HCT116 (cell line): ENCODE data around the gene LRRIQ3. TPM values are rescaled to one million over a fixed set of nuclear protein-coding genes. Genes with fewer than 3 reads are reported as not detected.

Source experiments
- ATAC-seq: fragments of 200-7000 bp; cut with Tn5 transposase; 2 replicates; pipeline ENCODE4 v1.9.1; 2020; ENCODE audit warnings: mild to moderate bottlenecking, moderate library complexity
- BruUV-seq: library from RNA; stranded (reverse); fragments of 400-500 nt; replicated peaks from 2 replicates; lab custom pipeline; 2021; lab: Mats Ljungman, UMichigan
- CTCF ChIA-PET: fragments of 300-600 bp; sonication (Branson Sonifier 250); formaldehyde crosslinking; loops from one replicate; lab custom pipeline; 2021; ENCODE audit warnings: antibody characterized with exemption; lab: Charles Lee
- POLR2A ChIA-PET: fragments of 300-600, 350-600 bp; sonication (Branson Sonifier 250); formaldehyde crosslinking; loops from one replicate; lab custom pipeline; 2021; ENCODE audit warnings: antibody characterized with exemption; lab: Charles Lee
- RAD21 ChIA-PET, 2 experiments: fragments of 300-600 bp; sonication (Branson Sonifier 250); formaldehyde crosslinking; loops; one replicate each; lab custom pipeline; 2023; ENCODE audit warnings: low total read pairs in 2 of 2; ENCODE audit not compliant: uncharacterized antibody in 2 of 2, unreplicated experiment in 2 of 2, low non-redundant PET in 1 of 2; lab: Charles Lee
- DNase-seq: peaks from one replicate; pipeline ENCODE4 v3.0.0-alpha.2; 2010; ENCODE audit warnings: low read depth, low spot score
- H2AFZ ChIP-seq: fragments of 200-600 bp; shearing (Covaris generic), sonication (generic); 2 replicates; pipeline ENCODE4 v1.6.1; 2017; ENCODE audit warnings: low read depth, mixed run types, mixed read lengths, antibody characterized with exemption, low read length; ENCODE audit not compliant: poor library complexity, severe bottlenecking
- H3K27ac ChIP-seq: 2 replicates; pipeline ENCODE4 v1.5.1; 2012; ENCODE audit warnings: low read depth, low read length
- H3K27me3 ChIP-seq: fragments of 200-600 bp; sonication (generic); 2 replicates; pipeline ENCODE4 v1.6.1; 2016; ENCODE audit warnings: mixed run types, low read length, mixed read lengths; ENCODE audit not compliant: insufficient read depth
- H3K36me3 ChIP-seq, 2 experiments: fragments of 200-500 bp in 1 of 2; fragments of 200-600 bp in 1 of 2; sonication (Bioruptor generic) in 1 of 2; sonication (generic) in 1 of 2; 2 replicates each; pipeline versions ENCODE4 v1.5.1 to v1.6.1; 2014 to 2016; ENCODE audit warnings: low read length in 2 of 2, inconsistent platforms in 1 of 2, mixed read lengths in 1 of 2, mixed run types in 1 of 2; ENCODE audit not compliant: insufficient read depth in 2 of 2, control insufficient read depth in 1 of 2
- H3K4me1 ChIP-seq, 2 experiments: fragments of 200-600 bp in 1 of 2; sonication (generic) in 1 of 2; 2 replicates each; pipeline versions ENCODE4 v1.5.1 to v1.6.1; 2012 to 2017; ENCODE audit warnings: low read length in 2 of 2, inconsistent platforms in 1 of 2, mild to moderate bottlenecking in 1 of 2, mixed read lengths in 1 of 2, mixed run types in 1 of 2, moderate library complexity in 1 of 2; ENCODE audit not compliant: insufficient read depth in 2 of 2, control insufficient read depth in 1 of 2
- H3K4me2 ChIP-seq: fragments of 200-600 bp; sonication (generic); 2 replicates; pipeline ENCODE4 v1.6.1; 2017; ENCODE audit warnings: mixed run types, low read length, mixed read lengths
- H3K4me3 ChIP-seq, 2 experiments: fragments of 200-600 bp in 1 of 2; sonication (generic) in 1 of 2; replicated peaks in 1 of 2; 2 replicates each; pipeline ENCODE4 v1.5.1; 2011 to 2016; ENCODE audit warnings: low read length in 2 of 2, control low read depth in 1 of 2, low read depth in 1 of 2, mild to moderate bottlenecking in 1 of 2, mixed read lengths in 1 of 2, mixed run types in 1 of 2
- H3K79me2 ChIP-seq: fragments of 200-600 bp; sonication (generic); 2 replicates; pipeline ENCODE4 v1.6.1; 2017; ENCODE audit warnings: mild to moderate bottlenecking, mixed run types, low read length, moderate library complexity, mixed read lengths; ENCODE audit not compliant: insufficient read depth
- H3K9ac ChIP-seq: fragments of 200-600 bp; sonication (generic); 2 replicates; pipeline ENCODE4 v1.6.1; 2016; ENCODE audit warnings: low read length, mixed read lengths
- H3K9me2 ChIP-seq: fragments of 200-600 bp; sonication (generic), shearing (Covaris generic); 2 replicates; pipeline ENCODE4 v1.6.1; 2017; ENCODE audit warnings: mixed run types, mild to moderate bottlenecking, moderate library complexity; ENCODE audit not compliant: insufficient read depth
- H3K9me3 ChIP-seq, 2 experiments: fragments of 200-500 bp in 1 of 2; fragments of 200-600 bp in 1 of 2; sonication (Bioruptor generic) in 1 of 2; sonication (generic) in 1 of 2; 2 replicates each; pipeline ENCODE4 v1.6.1; 2014 to 2017; ENCODE audit warnings: low read length in 2 of 2, mixed read lengths in 2 of 2, inconsistent platforms in 1 of 2, low read depth in 1 of 2, mild to moderate bottlenecking in 1 of 2, mixed run types in 1 of 2, moderate library complexity in 1 of 2; ENCODE audit not compliant: control insufficient read depth in 1 of 2, insufficient read depth in 1 of 2
- H4K20me1 ChIP-seq: fragments of 200-600 bp; sonication (generic), shearing (Covaris generic); 2 replicates; pipeline ENCODE4 v1.6.1; 2017; ENCODE audit warnings: mixed run types, mild to moderate bottlenecking, moderate library complexity; ENCODE audit not compliant: insufficient read depth
- ELF1 ChIP-seq: IDR thresholded peaks from 2 replicates; pipeline ENCODE4 v1.6.1; 2012; ENCODE audit warnings: low read depth, borderline replicate concordance
- EZH2 ChIP-seq: fragments of 200-600 bp; sonication (generic); IDR thresholded peaks from 2 replicates; pipeline ENCODE4 v1.6.1; 2017; ENCODE audit warnings: antibody characterized with exemption, mixed run types
- POLR2A ChIP-seq: IDR thresholded peaks from 2 replicates; pipeline ENCODE4 v1.7.0; 2011; ENCODE audit warnings: borderline replicate concordance; ENCODE audit not compliant: insufficient read depth, insufficient read length; ENCODE audit errors: extremely low read depth
- POLR2AphosphoS5 ChIP-seq: IDR thresholded peaks from 2 replicates; pipeline ENCODE4 v1.6.1; 2011; ENCODE audit warnings: mild to moderate bottlenecking, low read depth, low read length, moderate library complexity
- RAD21 ChIP-seq: IDR thresholded peaks from 2 replicates; pipeline ENCODE4 v1.6.1; 2012; ENCODE audit warnings: low read depth, mild to moderate bottlenecking
- SRF ChIP-seq: IDR thresholded peaks from 2 replicates; pipeline ENCODE4 v1.6.1; 2012; ENCODE audit warnings: low read depth
- TCF7L2 ChIP-seq: IDR thresholded peaks from 2 replicates; pipeline ENCODE4 v1.7.0; 2011; ENCODE audit warnings: borderline replicate concordance, inconsistent platforms; ENCODE audit not compliant: insufficient read depth, insufficient read length; ENCODE audit errors: extremely low read depth
- YY1 ChIP-seq: IDR thresholded peaks from 2 replicates; pipeline ENCODE4 v1.6.1; 2011; ENCODE audit warnings: low read length, low read depth, moderate library complexity, mild to moderate bottlenecking; ENCODE audit not compliant: insufficient replicate concordance; ENCODE audit errors: extremely low read depth
- ZFX ChIP-seq: fragments of 450-650 bp; IDR thresholded peaks from 2 replicates; pipeline ENCODE4 v1.6.1; 2017
- ZNF274 ChIP-seq: fragments of 200-500 bp; sonication (Bioruptor generic); IDR thresholded peaks from 2 replicates; pipeline ENCODE4 v1.6.1; 2014; ENCODE audit warnings: mild to moderate bottlenecking, low read depth, low read length, inconsistent platforms
- intact Hi-C: fragments of 100-400 bp; cut with micrococcal nuclease; formaldehyde crosslinking; loops from 2 replicates; pipeline ENCODE4 v1.10.0; 2022
- total RNA-seq: library from RNA; stranded (reverse); gene quantifications from one replicate; pipeline ENCODE4 v1.2.1, GENCODE V29; 2021; ENCODE audit not compliant: unreplicated experiment
- TF ChIP-seq, protein P1 (sequence below): IDR thresholded peaks from 2 replicates; pipeline ENCODE4 v1.6.1; 2012
- TF ChIP-seq, protein P2 (sequence below), 3 experiments: fragments of 200-600 bp in 1 of 3; sonication (generic) in 1 of 3; IDR thresholded peaks in 2 of 3; conservative IDR thresholded peaks in 1 of 3; 2 replicates each; pipeline ENCODE4 v1.5.1; 2012 to 2017; ENCODE audit warnings: low read depth in 2 of 3, low read length in 2 of 3, antibody characterized with exemption in 1 of 3, borderline replicate concordance in 1 of 3, control low read depth in 1 of 3, mild to moderate bottlenecking in 1 of 3, mixed read lengths in 1 of 3, mixed run types in 1 of 3, moderate library complexity in 1 of 3; ENCODE audit not compliant: insufficient read depth in 1 of 3
- TF ChIP-seq, protein P3 (sequence below): IDR thresholded peaks from 2 replicates; pipeline ENCODE4 v1.6.1; 2011; ENCODE audit warnings: mild to moderate bottlenecking, low read length, moderate library complexity; ENCODE audit not compliant: insufficient replicate concordance; ENCODE audit errors: extremely low read depth
- TF ChIP-seq, protein P4 (sequence below): IDR thresholded peaks from 2 replicates; pipeline ENCODE4 v1.6.1; 2012; ENCODE audit warnings: low read depth
- TF ChIP-seq, protein P5 (sequence below): IDR thresholded peaks from 2 replicates; pipeline ENCODE4 v1.6.1; 2012

The LRRIQ3 gene
- total RNA-seq, 1 experiment from 2014 or later = 1.1 TPM

DNA sequence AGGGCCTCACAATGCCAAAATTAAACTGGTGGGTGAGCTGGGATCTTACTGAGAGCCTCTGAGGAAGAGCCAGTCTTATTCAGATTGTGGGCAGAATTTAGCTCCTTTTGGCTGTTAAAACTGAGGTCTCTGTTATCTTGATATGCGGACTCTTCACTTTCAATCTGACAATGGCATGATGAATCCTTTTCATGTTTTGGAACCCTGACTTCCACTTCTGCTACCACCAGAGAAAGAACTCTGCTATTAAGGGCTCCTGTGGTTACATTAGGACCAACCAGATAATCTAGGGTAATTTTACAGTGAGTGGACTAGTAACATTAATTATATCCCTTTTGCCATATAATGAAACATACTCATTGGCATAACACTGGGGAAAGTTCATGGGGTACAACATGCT, 219.0 kb downstream of the LRRIQ3 start:
- intact Hi-C loops = no loop called here
- CTCF ChIA-PET = no interaction called here

More for the DNA sequence above, 219.0 kb downstream of the LRRIQ3 start:
- no peaks in the 10 kb centered on the region for H3K27me3 ChIP-seq
- no peaks in the 10 kb centered on the region for H3K9me3 ChIP-seq
- no peak overlapping the region for H3K4me2 ChIP-seq
- ChIA-PET POLR2A (no interaction called here), RAD21 (no interaction called here)
- no peak overlapping the region for H2AFZ ChIP-seq
- H3K27ac ChIP-seq = no peak overlapping the region
- no peak overlapping the region for H3K4me3 ChIP-seq
- no peak overlapping the region for H3K9ac ChIP-seq
- no peaks in the 10 kb centered on the region for H3K4me1 ChIP-seq
- DNase-seq = no peak
- H3K9me2 ChIP-seq = no peaks in the 10 kb centered on the region
- TF ChIP-seq, protein P1, sequence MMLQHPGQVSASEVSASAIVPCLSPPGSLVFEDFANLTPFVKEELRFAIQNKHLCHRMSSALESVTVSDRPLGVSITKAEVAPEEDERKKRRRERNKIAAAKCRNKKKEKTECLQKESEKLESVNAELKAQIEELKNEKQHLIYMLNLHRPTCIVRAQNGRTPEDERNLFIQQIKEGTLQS = no peak
- TF ChIP-seq SRF = no peak
- TF ChIP-seq RAD21 = no peak
- TF ChIP-seq, protein P2, sequence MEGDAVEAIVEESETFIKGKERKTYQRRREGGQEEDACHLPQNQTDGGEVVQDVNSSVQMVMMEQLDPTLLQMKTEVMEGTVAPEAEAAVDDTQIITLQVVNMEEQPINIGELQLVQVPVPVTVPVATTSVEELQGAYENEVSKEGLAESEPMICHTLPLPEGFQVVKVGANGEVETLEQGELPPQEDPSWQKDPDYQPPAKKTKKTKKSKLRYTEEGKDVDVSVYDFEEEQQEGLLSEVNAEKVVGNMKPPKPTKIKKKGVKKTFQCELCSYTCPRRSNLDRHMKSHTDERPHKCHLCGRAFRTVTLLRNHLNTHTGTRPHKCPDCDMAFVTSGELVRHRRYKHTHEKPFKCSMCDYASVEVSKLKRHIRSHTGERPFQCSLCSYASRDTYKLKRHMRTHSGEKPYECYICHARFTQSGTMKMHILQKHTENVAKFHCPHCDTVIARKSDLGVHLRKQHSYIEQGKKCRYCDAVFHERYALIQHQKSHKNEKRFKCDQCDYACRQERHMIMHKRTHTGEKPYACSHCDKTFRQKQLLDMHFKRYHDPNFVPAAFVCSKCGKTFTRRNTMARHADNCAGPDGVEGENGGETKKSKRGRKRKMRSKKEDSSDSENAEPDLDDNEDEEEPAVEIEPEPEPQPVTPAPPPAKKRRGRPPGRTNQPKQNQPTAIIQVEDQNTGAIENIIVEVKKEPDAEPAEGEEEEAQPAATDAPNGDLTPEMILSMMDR (IDR thresholded peaks at IDR 0.05 in 2 of 3, conservative IDR thresholded peaks at IDR 0.05 in 1 of 3; ENCODE audit: borderline replicate concordance in 1 of 3, insufficient read depth in 1 of 3, low read depth in 2 of 3, low read length in 2 of 3) = no peak
- no peak for TF ChIP-seq YY1
- no peak for TF ChIP-seq EZH2
- no peak for TF ChIP-seq TCF7L2
- TF ChIP-seq POLR2A = no peak
- TF ChIP-seq ZNF274 = no peak
- TF ChIP-seq, protein P3, sequence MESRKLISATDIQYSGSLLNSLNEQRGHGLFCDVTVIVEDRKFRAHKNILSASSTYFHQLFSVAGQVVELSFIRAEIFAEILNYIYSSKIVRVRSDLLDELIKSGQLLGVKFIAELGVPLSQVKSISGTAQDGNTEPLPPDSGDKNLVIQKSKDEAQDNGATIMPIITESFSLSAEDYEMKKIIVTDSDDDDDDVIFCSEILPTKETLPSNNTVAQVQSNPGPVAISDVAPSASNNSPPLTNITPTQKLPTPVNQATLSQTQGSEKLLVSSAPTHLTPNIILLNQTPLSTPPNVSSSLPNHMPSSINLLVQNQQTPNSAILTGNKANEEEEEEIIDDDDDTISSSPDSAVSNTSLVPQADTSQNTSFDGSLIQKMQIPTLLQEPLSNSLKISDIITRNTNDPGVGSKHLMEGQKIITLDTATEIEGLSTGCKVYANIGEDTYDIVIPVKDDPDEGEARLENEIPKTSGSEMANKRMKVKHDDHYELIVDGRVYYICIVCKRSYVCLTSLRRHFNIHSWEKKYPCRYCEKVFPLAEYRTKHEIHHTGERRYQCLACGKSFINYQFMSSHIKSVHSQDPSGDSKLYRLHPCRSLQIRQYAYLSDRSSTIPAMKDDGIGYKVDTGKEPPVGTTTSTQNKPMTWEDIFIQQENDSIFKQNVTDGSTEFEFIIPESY = no peak
- no peak for TF ChIP-seq ELF1
- no peak for TF ChIP-seq ZFX
- no peak for TF ChIP-seq POLR2AphosphoS5
- TF ChIP-seq, protein P4, sequence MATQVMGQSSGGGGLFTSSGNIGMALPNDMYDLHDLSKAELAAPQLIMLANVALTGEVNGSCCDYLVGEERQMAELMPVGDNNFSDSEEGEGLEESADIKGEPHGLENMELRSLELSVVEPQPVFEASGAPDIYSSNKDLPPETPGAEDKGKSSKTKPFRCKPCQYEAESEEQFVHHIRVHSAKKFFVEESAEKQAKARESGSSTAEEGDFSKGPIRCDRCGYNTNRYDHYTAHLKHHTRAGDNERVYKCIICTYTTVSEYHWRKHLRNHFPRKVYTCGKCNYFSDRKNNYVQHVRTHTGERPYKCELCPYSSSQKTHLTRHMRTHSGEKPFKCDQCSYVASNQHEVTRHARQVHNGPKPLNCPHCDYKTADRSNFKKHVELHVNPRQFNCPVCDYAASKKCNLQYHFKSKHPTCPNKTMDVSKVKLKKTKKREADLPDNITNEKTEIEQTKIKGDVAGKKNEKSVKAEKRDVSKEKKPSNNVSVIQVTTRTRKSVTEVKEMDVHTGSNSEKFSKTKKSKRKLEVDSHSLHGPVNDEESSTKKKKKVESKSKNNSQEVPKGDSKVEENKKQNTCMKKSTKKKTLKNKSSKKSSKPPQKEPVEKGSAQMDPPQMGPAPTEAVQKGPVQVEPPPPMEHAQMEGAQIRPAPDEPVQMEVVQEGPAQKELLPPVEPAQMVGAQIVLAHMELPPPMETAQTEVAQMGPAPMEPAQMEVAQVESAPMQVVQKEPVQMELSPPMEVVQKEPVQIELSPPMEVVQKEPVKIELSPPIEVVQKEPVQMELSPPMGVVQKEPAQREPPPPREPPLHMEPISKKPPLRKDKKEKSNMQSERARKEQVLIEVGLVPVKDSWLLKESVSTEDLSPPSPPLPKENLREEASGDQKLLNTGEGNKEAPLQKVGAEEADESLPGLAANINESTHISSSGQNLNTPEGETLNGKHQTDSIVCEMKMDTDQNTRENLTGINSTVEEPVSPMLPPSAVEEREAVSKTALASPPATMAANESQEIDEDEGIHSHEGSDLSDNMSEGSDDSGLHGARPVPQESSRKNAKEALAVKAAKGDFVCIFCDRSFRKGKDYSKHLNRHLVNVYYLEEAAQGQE = no peak
- TF ChIP-seq, protein P5, sequence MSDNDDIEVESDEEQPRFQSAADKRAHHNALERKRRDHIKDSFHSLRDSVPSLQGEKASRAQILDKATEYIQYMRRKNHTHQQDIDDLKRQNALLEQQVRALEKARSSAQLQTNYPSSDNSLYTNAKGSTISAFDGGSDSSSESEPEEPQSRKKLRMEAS = no peak
- no peaks in the 10 kb centered on the region for H3K36me3 ChIP-seq
- no peak for ATAC-seq
- no peaks in the 10 kb centered on the region for H4K20me1 ChIP-seq
- H3K79me2 ChIP-seq = no peaks in the 10 kb centered on the region
- BruUV-seq = no TSS peak
